Transverse colon (tissue), 4 donors: ENCODE measurements around the gene INTS7. TPM values are rescaled to one million over a fixed set of nuclear protein-coding genes. Genes with fewer than 3 reads are reported as not detected.

ENCODE experiments used
- DNase-seq: peaks from one replicate; pipeline ENCODE4 v3.0.0-alpha.2; 2019
- H3K27ac ChIP-seq, 4 donors: fragments of 200-600 bp; sonication (generic); 2 replicates each; pipeline ENCODE4 v1.5.1; 2016 to 2018; ENCODE audit warnings: inconsistent platforms in 4 of 4
- H3K27me3 ChIP-seq: fragments of 200-600 bp; sonication (generic); 2 replicates; pipeline ENCODE4 v1.5.1; 2017; ENCODE audit warnings: inconsistent platforms
- H3K36me3 ChIP-seq, 4 donors: fragments of 200-600 bp; sonication (generic); 2 replicates each; pipeline ENCODE4 v1.5.1; 2017 to 2019; ENCODE audit warnings: inconsistent platforms in 4 of 4
- H3K4me1 ChIP-seq, 4 donors: fragments of 200-600 bp; sonication (generic); 2 replicates each; pipeline ENCODE4 v1.5.1; 2017 to 2020; ENCODE audit warnings: inconsistent platforms in 4 of 4
- H3K4me3 ChIP-seq, 4 donors: fragments of 200-600 bp; sonication (generic); 1 replicate in 1 of 4; 2 replicates in 3 of 4; pipeline versions ENCODE4 v1.5.1 to v1.6.1; 2017 to 2019; ENCODE audit warnings: inconsistent platforms in 4 of 4
- H3K9me3 ChIP-seq, 2 donors: fragments of 200-600 bp; sonication (generic); 2 replicates each; pipeline ENCODE4 v1.5.1; 2017 to 2019; ENCODE audit warnings: inconsistent platforms in 2 of 2
- EP300 ChIP-seq: sonication (generic); formaldehyde crosslinking; IDR thresholded peaks from one replicate; pipeline ENCODE4 v1.6.1; 2017; ENCODE audit warnings: antibody characterized with exemption, low read depth
- POLR2A ChIP-seq: fragments of 450-650 bp; IDR thresholded peaks from one replicate; pipeline ENCODE4 v1.6.1; 2016; ENCODE audit warnings: antibody characterized with exemption, mild to moderate bottlenecking, moderate library complexity
- POLR2AphosphoS5 ChIP-seq, 3 donors: sonication (generic); formaldehyde crosslinking; IDR thresholded peaks; one replicate each; pipeline ENCODE4 v1.6.1; 2016; ENCODE audit warnings: antibody characterized with exemption in 3 of 3
- WGBS, 2 donors: methylation state at CpG; one replicate each; pipeline ENCODE4 v1.1.5; 2018; ENCODE audit warnings: low coverage in 1 of 2; 5-methylcytosine and 5-hydroxymethylcytosine counted together
- in situ Hi-C, 4 donors: fragments of 200-750 bp; cut with MboI; loops; one replicate each; pipeline versions ENCODE4 v1.15.0 to v1.15.1; 2017; ENCODE audit warnings: low sequenced_read_pairs in 3 of 4, low pct_ligation_motif_present in 1 of 4, low pct_unique_long_range_greater_than_20kb in 1 of 4
- intact Hi-C: fragments of 100-400 bp; cut with DNase I; formaldehyde crosslinking; loops from one replicate; pipeline ENCODE4 v1.15.1; 2023; ENCODE audit warnings: low total_unique reads
- total RNA-seq, 4 donors: library from RNA; depleted of rRNA; stranded (reverse); fragments of >200 nt; gene quantifications; one replicate each; pipeline ENCODE4 v1.1.0, GENCODE V29; 2016
- TF ChIP-seq, protein P1 (sequence below), 5 experiments: fragments of 200-600 bp in 3 of 5; fragments of 450-650 bp in 2 of 5; sonication (generic) in 3 of 5; IDR thresholded peaks; 1 replicate in 2 of 5; 2 replicates in 3 of 5; pipeline ENCODE4 v1.5.1; 2016 to 2017; ENCODE audit warnings: antibody characterized with exemption in 5 of 5, inconsistent platforms in 3 of 5, mild to moderate bottlenecking in 2 of 5, moderate library complexity in 1 of 5

The INTS7 gene
- total RNA-seq, 4 donors from 2014 or later = 7.1 to 10.0 (median 9.5) TPM

DNA sequence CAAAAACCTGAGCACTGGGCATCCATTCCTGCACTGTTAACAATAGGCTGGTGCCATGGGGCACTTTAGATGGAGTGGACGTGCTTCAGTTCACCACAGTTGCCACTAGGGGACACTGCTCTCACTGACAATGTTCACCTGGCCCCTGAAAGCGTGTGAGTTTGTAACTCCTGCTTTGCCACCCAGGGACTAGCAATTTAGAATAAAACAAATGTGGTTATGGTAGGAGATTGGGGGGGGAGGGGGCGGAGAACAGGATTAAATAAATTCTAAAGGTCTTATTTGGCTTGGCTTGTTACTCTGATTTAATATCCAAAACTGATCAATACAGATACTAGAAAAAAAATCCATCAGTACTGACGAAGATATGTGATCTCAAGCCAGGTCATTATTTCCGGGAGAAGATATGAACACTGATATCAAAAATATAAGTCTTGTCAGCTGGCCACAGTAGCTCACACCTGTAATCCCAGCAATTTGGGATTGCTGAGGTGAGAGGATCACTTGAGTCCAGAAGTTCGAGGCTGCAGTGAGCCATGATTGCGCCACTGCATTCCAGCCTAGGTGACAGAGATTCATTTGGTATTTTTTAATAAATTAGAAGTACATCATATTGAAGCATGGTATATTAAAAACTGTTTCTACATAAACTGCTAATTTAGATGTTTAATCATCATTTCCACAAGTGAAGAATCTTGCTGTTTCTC is 23.2 kb downstream of the INTS7 start:
- H3K4me1 ChIP-seq = no peaks in the 10 kb centered on the region
- TF ChIP-seq, protein P1, sequence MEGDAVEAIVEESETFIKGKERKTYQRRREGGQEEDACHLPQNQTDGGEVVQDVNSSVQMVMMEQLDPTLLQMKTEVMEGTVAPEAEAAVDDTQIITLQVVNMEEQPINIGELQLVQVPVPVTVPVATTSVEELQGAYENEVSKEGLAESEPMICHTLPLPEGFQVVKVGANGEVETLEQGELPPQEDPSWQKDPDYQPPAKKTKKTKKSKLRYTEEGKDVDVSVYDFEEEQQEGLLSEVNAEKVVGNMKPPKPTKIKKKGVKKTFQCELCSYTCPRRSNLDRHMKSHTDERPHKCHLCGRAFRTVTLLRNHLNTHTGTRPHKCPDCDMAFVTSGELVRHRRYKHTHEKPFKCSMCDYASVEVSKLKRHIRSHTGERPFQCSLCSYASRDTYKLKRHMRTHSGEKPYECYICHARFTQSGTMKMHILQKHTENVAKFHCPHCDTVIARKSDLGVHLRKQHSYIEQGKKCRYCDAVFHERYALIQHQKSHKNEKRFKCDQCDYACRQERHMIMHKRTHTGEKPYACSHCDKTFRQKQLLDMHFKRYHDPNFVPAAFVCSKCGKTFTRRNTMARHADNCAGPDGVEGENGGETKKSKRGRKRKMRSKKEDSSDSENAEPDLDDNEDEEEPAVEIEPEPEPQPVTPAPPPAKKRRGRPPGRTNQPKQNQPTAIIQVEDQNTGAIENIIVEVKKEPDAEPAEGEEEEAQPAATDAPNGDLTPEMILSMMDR (IDR thresholded peaks at IDR 0.05) = peak; percentile 87 to 97 (median 92)
- TF ChIP-seq POLR2AphosphoS5 (IDR thresholded peaks at IDR 0.05) = no peak
- intact Hi-C loops = no loop called here
- H3K9me3 ChIP-seq = no peaks in the 10 kb centered on the region
- no peak overlapping the region for H3K4me3 ChIP-seq
- WGBS, 2 donors = 53 to 62% methylated on average over 7 of the region's 7 CpGs
- in situ Hi-C loops = no loop called here
- H3K36me3 ChIP-seq = peaks cover 0 to 6% (median 2%) of the 10 kb centered on the region in 4 donors
- no peak overlapping the region for H3K27ac ChIP-seq
- no peaks in the 10 kb centered on the region for H3K27me3 ChIP-seq
- peak; percentile 70 for DNase-seq

DNA sequence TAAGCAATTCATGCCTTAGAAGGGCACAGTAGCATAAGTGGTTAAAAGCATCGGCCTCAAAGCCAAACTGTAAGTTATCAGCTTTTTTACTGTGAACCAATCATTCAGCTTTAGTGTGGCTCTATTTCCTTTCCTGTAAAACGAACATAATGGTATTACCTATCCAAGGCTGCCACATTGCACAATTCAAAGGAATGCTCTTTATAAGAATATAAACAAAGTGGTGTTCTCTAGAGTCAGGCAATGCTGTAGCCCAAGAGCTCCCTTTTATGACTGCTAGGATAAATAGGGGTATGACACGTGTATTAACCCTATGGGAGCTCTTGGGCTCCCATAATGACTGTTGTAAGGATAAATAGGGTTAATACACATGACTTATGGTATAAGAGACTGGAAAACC is 25.4 kb downstream of the INTS7 start:
- Histone ChIP-seq H3K4me1 (no peaks in the 10 kb centered on the region), H3K36me3 (peaks cover 0 to 11% (median 3%) of the 10 kb centered on the region in 4 donors), H3K27me3 (no peaks in the 10 kb centered on the region), H3K4me3 (no peak overlapping the region), H3K9me3 (no peaks in the 10 kb centered on the region), H3K27ac (no peak overlapping the region)
- in situ Hi-C loops (no loop called here), intact Hi-C loops (no loop called here)
- TF ChIP-seq POLR2AphosphoS5 (IDR thresholded peaks at IDR 0.05) (no peak), POLR2A (no peak), EP300 (no peak)
- TF ChIP-seq, protein P1 (IDR thresholded peaks at IDR 0.05) = no peak
- no peak for DNase-seq
- 73 to 84% methylated on average over 3 of the region's 3 CpGs for WGBS, 2 donors

DNA sequence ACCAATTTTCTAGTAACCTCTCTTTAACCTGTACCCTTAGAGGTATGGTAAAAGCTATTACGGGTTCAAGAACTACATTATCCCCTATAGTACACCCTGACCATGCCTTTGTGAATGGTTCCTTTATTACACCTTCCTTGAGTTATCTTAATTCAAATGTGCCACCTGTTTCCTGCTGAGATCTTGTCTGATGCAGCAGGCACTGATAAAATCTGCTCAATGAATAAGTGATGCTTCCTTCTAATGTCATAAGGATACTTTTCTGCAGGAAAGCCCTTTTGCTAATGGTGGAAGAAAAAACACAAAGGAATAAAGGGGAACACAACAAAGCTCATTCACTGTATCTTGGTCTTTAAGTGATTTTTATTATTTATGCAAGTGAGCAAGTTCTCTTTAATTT is 25.8 kb downstream of the INTS7 start:
- Histone ChIP-seq H3K27ac (no peak overlapping the region), H3K4me3 (no peak overlapping the region), H3K27me3 (no peaks in the 10 kb centered on the region), H3K9me3 (no peaks in the 10 kb centered on the region), H3K4me1 (no peaks in the 10 kb centered on the region), H3K36me3 (peaks cover 0 to 11% (median 3%) of the 10 kb centered on the region in 4 donors)
- intact Hi-C loops (no loop called here), in situ Hi-C loops (no loop called here)
- TF ChIP-seq POLR2AphosphoS5 (IDR thresholded peaks at IDR 0.05) (no peak), POLR2A (no peak), EP300 (no peak)
- TF ChIP-seq, protein P1 (IDR thresholded peaks at IDR 0.05) = no peak
- DNase-seq = no peak
- WGBS, 2 donors = 79 to 100% methylated on average over 1 of the region's 1 CpG

DNA sequence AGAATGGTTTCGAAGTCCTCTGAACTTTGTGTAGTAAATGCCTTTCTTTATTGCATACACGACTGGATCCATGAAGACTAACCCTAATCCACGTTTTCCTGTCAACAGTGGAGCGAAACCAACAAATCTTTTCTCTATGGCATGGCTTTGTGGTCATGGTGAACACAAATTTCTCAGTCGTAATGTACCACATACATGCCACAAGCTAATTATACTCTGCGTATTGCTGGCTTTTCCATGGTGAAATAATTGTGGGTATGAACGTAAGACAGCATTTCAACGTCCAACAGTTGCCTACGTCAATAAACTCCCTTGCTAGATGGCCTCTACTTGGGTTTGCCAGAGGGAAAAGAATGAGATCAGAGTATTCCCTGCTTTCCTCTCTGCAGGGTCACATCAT is 27.5 kb downstream of the INTS7 start:
- Histone ChIP-seq H3K27ac (no peak overlapping the region), H3K4me1 (no peaks in the 10 kb centered on the region), H3K27me3 (no peaks in the 10 kb centered on the region), H3K36me3 (peaks cover 0 to 16% (median 3%) of the 10 kb centered on the region in 4 donors), H3K4me3 (no peak overlapping the region), H3K9me3 (no peaks in the 10 kb centered on the region)
- WGBS, 2 donors = 84 to 87% methylated on average over 9 of the region's 9 CpGs
- in situ Hi-C loops = no loop called here
- intact Hi-C loops = no loop called here
- TF ChIP-seq, protein P1 (IDR thresholded peaks at IDR 0.05) = no peak
- TF ChIP-seq POLR2A = no peak
- no peak for TF ChIP-seq EP300
- no peak for TF ChIP-seq POLR2AphosphoS5 (IDR thresholded peaks at IDR 0.05)
- no peak for DNase-seq
